Glomerular visceral epithelial cell (primary cell): Measurements from ENCODE around the gene EGLN3.
"Not testable (repeated sequence)": the region's sequence is repeated elsewhere in the genome, so short reads cannot be mapped to it uniquely, and the experiment has no call there.

ENCODE experiments used
- DNase-seq: peaks from one replicate; pipeline ENCODE4 v3.0.0-alpha.2; 2016; ENCODE audit errors: extremely low spot score

The EGLN3 gene

GRCh38 chr14:33936391-33936790 is 14.5 kb downstream of the EGLN3 start:
- no peak for DNase-seq

GRCh38 chr14:33934938-33935337 is 15.9 kb downstream of the EGLN3 start:
- DNase-seq, result no peak

- DNase-seq, result no peak
These were observed 16.7 kb downstream of the EGLN3 start for GRCh38 chr14:33934043-33934750.

- no peak for DNase-seq
These were observed 17.4 kb downstream of the EGLN3 start for GRCh38 chr14:33933386-33933933.

- no peak for DNase-seq
These were observed 18.1 kb downstream of the EGLN3 start for GRCh38 chr14:33932576-33933345.

GRCh38 chr14:33932033-33932432 is 18.8 kb downstream of the EGLN3 start:
- DNase-seq, result no peak

GRCh38 chr14:33931461-33931860 is 19.4 kb downstream of the EGLN3 start:
- DNase-seq, result no peak

GRCh38 chr14:33930439-33930838 is 20.4 kb downstream of the EGLN3 start:
- DNase-seq, result no peak

- DNase-seq, result no peak
These were observed 21.0 kb downstream of the EGLN3 start for GRCh38 chr14:33929799-33930408.

- no peak for DNase-seq
These were observed 22.0 kb downstream of the EGLN3 start for GRCh38 chr14:33928895-33929294.

GRCh38 chr14:33927944-33928343 is 22.9 kb downstream of the EGLN3 start:
- DNase-seq, result no peak

- DNase-seq, result not testable (repeated sequence)
These were observed 23.9 kb downstream of the EGLN3 start for GRCh38 chr14:33926967-33927366.

GRCh38 chr14:33925946-33926345 is 24.9 kb downstream of the EGLN3 start:
- no peak for DNase-seq

GRCh38 chr14:33925235-33925634 is 25.6 kb downstream of the EGLN3 start:
- DNase-seq, result no peak

GRCh38 chr14:33924566-33925100 is 26.2 kb downstream of the EGLN3 start:
- DNase-seq, result no peak

- DNase-seq, result no peak
These were observed 28.7 kb downstream of the EGLN3 start for GRCh38 chr14:33922125-33922524.

- DNase-seq, result no peak
These were observed 32.6 kb downstream of the EGLN3 start for GRCh38 chr14:33918256-33918655.

GRCh38 chr14:33917661-33918060 is 33.2 kb downstream of the EGLN3 start:
- DNase-seq, result no peak

GRCh38 chr14:33916663-33917565 is 34.0 kb downstream of the EGLN3 start:
- DNase-seq, result no peak

GRCh38 chr14:33915682-33916081 is 35.2 kb downstream of the EGLN3 start:
- DNase-seq, result no peak
